AG04449 (cell line): ENCODE measurements around the gene C16orf95.
"Not testable (repeated sequence)": the region's sequence is repeated elsewhere in the genome, so short reads cannot be mapped to it uniquely, and the experiment has no call there.

Experiments used
- CTCF ChIA-PET: fragments of 350-600 bp; formaldehyde crosslinking; extraction: SDS; loops from one replicate; lab custom pipeline; 2021; ENCODE audit warnings: antibody characterized with exemption; lab: Yijun Ruan, JAX
- POLR2A ChIA-PET: fragments of 400-600, 350-600 bp; formaldehyde crosslinking; extraction: SDS; loops from one replicate; lab custom pipeline; 2020; ENCODE audit warnings: antibody characterized with exemption, inconsistent platforms; lab: Yijun Ruan, JAX
- DNase-seq: peaks from one replicate; pipeline ENCODE4 v3.0.0-alpha.2; 2010; ENCODE audit warnings: low read depth, low spot score
- H3K4me3 ChIP-seq: 2 replicates; pipeline ENCODE4 v1.5.1; 2011; ENCODE audit warnings: low read depth, mild to moderate bottlenecking, control low read depth, low read length
- TF ChIP-seq, protein P1 (sequence below): IDR thresholded peaks from one replicate; pipeline ENCODE4 v1.5.1; 2011; ENCODE audit warnings: mild to moderate bottlenecking, moderate library complexity, low read length, control low read depth, inconsistent platforms; ENCODE audit not compliant: insufficient read depth; ENCODE audit errors: missing control alignments

C16orf95 gene, protein sequence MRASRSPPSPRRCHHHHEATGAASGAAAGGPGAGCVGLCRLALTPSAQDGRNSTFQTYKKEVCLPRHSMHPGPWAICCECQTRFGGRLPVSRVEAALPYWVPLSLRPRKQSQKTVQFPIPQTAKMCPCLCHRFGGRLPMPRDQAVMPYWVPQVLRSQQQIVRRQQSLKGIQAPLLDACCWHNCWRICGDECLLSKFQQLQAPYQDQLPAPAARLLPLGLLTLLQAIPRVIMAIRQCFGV

DNA sequence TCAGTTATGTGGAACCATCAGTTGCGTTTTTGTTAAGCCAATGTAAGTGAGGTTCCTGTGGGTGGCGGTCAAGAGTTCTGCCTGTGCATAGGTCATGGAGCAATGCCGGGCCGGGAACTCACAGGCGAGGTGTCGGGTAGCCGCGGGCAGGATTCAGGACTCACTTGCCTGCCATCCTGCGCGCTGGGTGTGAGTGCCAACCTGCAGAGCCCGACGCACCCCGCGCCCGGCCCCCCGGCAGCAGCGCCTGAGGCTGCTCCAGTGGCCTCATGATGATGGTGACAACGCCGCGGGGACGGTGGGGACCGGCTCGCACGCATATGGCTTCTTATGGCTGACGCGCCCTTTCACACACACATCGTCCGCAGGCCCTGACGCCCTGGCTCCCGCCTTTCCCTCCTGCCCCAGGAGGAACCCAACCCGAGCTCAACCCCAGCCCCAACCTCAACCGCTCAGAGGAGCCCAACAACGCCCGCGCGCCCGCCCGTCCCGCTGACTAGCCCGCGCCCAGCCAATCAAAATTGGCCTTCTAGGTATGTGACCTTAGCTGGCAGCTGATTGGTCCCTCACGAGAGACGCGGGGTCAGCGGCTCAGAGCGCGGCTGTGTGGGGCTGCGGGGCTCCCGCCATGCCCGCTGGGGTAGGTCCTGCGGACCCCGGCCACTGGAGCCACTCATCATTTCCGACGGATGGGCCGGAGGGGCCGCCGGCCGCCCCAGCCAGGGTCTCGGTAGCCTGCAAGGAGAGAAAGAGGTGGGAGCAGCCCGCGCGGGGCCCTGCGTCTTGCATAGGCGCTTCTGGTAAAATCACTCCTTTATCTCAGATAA is at the start of gene C16orf95:
C16orf95 (minus strand) TSS at position 470 of the 827 bp plus-strand sequence; CDS start at position 320, 150 bp downstream.
- POLR2A ChIA-PET, result interaction anchor here (0.7 to 1.0 kb wide), 2 partner anchors 67 to 139 kb away, joined by 3 read pairs; partner anchors contain the start of gene FBXO31
- peak; percentile 66 for DNase-seq
- CTCF ChIA-PET, result interaction anchor here (0.9 to 3.1 kb wide), 11 partner anchors 10 to 319 kb away, joined by 3 to 18 read pairs (median 4); no protein-coding TSS in a partner anchor
- TF ChIP-seq, protein P1, sequence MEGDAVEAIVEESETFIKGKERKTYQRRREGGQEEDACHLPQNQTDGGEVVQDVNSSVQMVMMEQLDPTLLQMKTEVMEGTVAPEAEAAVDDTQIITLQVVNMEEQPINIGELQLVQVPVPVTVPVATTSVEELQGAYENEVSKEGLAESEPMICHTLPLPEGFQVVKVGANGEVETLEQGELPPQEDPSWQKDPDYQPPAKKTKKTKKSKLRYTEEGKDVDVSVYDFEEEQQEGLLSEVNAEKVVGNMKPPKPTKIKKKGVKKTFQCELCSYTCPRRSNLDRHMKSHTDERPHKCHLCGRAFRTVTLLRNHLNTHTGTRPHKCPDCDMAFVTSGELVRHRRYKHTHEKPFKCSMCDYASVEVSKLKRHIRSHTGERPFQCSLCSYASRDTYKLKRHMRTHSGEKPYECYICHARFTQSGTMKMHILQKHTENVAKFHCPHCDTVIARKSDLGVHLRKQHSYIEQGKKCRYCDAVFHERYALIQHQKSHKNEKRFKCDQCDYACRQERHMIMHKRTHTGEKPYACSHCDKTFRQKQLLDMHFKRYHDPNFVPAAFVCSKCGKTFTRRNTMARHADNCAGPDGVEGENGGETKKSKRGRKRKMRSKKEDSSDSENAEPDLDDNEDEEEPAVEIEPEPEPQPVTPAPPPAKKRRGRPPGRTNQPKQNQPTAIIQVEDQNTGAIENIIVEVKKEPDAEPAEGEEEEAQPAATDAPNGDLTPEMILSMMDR, result peak; percentile 65
- H3K4me3 ChIP-seq, result peak within 1 kb of the TSS; percentile 93

DNA sequence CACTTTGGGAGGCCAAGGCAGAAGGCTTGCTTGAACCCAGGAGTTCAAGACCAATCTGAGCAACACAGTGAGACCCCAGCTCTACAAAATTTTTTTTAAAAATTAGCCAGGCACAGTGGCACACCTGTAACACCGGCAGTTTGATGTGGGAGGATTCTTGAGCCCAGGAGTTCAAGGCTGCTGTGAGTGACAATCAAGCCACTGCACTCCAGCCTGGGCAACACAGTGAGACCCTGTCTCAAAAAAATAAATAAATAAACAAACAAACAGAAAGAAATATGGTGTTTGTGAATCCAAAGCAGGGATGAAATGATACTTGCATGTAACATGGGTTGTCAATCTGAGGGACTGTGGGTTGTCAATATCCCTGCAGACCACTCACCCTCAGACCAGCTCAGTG is 49.7 kb upstream of the C16orf95 start:
- ChIA-PET POLR2A (no interaction called here), CTCF (no interaction called here)
- H3K4me3 ChIP-seq, result no peak overlapping the region
- TF ChIP-seq, protein P1, result no peak
- no peak for DNase-seq

DNA sequence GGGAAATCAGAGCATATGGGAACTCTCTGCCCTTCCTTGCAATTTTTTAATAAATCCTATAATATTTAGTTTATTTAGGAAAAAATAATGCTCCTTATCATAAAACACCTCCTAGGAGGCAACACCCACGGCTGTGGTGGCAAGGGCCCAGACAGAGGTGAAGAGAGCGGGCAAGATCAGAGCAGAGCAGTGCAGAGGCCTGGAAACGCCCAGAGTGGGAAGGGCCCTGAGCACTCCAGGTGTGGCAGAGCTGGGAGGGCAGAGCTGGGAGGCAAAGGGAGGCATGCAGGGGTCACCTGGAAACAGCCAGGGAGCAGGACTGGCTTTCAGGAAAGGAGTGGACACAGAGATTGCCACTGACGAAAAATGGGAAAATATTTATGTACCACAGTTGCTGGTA is 49.1 kb upstream of the C16orf95 start:
- TF ChIP-seq, protein P1, result no peak
- H3K4me3 ChIP-seq, result no peak overlapping the region
- ChIA-PET POLR2A (no interaction called here), CTCF (no interaction called here)
- DNase-seq, result no peak

DNA sequence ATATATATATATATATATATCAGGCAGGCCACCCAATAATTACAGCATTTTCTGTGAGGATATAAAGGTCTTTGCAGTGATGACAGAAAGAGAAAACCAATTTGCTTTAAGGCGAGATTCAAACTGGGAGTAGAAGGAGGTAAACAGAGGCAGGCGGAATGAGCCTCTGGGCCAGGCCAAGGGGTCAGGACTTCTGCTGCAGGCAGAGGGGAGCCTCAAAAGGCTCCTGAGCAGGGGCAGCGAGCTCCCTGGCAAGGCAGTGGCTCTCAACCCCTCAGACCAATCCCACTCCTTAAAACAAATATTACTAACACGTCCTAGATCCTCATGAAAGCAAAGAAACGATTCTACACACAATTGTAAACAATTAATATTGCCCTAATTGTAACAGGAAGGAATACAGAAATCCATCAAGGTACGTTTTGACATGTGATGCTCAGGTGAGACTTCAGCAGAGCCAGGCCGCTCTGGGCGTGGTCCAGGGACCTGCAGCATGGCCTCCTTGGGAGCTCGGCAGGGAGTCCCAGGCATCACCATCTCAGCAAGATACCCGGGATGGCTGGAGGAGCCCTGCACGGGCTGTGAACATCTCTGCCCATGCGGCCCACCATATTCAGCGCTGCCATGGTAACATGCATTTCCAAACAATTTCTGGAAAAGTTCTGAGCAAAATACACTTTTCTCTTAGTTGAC is 48.0 kb upstream of the C16orf95 start:
- TF ChIP-seq, protein P1, result no peak
- POLR2A ChIA-PET, result no interaction called here
- DNase-seq, result no peak
- H3K4me3 ChIP-seq, result no peak overlapping the region
- CTCF ChIA-PET, result no interaction called here

DNA sequence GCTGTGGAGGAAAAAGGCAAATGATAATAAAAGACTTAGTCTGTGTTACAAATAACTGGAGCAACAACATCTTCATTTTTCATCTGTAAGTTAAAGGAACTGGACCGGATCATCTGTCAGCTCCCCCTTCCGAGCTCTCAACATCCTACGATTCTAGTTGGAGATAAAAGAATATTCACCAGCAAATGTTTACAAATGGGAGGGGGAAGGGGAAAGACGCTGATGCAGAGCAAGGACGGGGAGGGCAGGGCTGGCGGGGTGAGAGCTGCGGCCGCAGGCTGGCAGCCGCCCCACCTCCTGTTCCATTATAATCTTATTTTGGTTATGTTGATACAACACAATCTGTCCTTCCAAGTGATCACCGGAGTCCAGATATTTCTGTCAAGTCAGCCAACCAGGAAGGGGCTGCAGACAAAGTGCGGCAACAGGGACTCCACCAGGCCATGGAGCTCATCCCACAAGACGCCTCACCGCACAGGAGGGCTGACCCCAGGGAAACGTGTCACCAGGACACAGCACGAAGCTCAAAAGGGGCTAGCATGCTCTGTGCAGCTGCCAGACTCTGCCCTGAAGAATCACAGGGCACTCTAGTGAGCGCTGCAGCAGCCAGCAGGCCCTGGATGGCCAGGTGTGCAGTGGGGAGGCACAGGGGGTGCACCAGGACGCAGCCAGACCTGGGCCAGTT is 46.7 kb upstream of the C16orf95 start:
- ChIA-PET POLR2A (no interaction called here), CTCF (interaction anchor here (0.7 to 1.0 kb wide), 2 partner anchors 16 to 23 kb away, joined by 3 read pairs; no protein-coding TSS in a partner anchor)
- TF ChIP-seq, protein P1, result no peak
- no peak overlapping the region for H3K4me3 ChIP-seq
- no peak for DNase-seq

DNA sequence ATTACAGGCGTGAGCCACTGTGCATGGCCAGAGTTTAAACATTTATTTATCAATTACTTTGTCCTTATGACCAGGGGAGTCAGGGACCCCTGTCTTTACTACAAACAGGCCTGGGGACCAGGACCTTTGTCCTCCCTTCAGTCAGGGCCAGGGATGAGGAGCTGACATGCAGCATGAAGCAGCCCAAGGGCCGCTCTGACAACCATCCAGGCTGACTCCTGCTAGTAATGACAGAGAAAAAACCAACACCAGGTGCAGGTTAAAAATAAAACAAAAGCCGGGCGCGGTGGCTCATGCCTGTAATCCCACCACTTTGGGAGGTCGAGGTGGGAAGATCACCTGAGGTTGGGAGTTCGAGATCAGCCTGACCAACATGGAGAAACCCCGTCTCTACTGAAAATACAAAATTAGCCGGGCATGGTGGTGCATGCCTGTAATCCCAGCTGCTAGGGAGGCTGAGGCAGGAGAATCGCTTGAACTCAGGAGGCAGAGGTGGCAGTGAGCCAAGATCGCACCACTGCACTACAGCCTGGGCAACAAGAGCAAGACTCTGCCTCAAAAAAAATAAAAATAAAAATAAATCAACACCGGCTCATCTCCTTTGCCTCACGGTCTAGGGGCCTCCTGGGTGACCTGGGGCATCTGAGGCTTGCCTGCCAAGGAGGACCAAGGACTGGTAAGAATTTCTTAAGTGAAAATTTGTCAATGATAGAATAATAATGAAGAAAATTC is 45.8 kb upstream of the C16orf95 start:
- H3K4me3 ChIP-seq, DNase-seq, POLR2A ChIA-PET: not testable (repeated sequence)
- CTCF ChIA-PET, result interaction anchor here (0.7 to 1.6 kb wide), 3 partner anchors 10 to 22 kb away, joined by 3 to 4 read pairs (median 3); no protein-coding TSS in a partner anchor
